GM21825 (cell line): ENCODE results near the gene CACNA1C.

Source experiments
- ATAC-seq: cut with Tn5 transposase; IDR thresholded peaks from one replicate; pipeline ENCODE4 v1.9.1; 2021; ENCODE audit warnings: mild to moderate bottlenecking, moderate library complexity; ENCODE audit not compliant: unreplicated experiment

The CACNA1C gene

DNA sequence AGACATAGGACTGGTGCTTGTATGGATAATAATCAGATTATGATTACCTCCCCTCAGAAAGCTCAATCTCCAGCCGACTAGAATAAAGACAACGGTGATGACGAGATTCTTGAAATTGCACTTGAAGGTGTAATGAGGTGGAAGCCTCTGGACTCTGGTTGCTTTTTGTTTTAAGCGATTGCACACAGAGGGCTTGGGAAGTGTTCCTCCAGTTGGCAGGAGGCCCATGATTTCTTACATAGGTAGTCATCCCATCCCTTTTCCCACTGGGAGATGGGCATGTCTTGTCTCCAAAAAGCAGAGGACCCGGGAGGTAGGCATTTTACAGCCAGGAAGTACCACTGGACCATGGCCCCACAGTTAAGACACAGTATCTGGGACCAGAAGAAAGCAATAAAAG is 576.3 kb downstream of the CACNA1C start:
- no peak for ATAC-seq

DNA sequence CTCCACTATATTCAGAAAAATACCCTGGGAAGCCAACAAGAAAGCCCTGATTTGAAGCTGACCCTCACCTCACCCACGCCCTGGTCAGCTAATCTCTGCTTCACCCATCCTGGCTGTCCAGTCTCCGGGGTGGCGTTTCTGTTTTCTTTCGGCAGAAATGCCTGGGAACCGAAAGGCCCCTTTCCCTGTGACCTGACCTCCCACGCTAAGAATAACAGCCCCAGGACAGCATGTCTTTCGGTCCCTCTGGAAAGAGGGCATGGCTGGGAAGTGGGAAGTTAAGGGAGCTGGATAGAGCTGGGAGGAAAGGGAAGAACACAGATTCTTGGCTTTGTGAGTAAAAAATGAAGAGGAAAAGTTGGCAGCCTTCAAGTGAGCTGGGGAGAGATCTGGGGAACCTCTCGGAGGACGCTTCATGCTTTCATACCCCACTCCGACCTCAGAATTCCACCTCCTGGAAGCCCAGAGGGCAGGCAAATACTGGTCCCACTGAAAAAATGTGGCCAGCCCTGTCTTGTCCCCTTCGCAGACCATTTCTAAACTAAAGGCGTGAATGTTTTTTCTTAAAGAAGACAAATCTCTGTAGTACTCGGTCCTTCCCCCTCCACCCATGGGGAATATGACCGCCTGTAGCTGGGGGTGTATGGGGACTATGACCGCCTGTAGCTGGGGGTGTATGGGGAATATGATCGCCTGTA is 579.0 kb downstream of the CACNA1C start:
- no peak for ATAC-seq

DNA sequence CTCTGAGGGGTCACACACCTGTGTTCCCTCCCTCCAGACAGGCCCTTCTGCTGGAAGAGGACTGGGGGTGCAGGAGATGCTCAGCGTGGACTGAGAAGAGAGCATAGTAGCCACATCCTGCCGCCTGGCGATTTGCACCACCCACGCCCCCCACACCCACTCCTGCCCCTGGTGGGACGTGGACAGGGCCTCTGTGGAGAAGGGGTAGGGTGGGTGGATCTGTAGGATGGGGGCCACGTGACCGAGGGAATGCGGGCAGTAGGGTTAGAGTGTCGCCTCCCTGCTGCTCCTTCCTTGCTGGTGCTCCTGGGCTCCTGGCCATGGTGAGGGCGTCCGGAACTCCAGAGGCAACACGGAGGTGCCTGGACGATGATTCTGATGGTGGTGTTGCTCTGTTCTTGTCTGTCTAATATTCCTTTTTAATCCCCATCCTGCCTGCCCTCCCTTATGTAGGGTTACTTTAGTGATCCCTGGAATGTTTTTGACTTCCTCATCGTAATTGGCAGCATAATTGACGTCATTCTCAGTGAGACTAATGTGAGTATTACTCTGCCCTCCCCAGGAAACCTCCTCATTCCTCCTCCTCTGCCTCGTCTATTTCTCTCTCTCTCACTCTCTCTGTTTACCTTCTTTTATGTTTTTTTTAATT is 580.5 kb downstream of the CACNA1C start:
- no peak for ATAC-seq

DNA sequence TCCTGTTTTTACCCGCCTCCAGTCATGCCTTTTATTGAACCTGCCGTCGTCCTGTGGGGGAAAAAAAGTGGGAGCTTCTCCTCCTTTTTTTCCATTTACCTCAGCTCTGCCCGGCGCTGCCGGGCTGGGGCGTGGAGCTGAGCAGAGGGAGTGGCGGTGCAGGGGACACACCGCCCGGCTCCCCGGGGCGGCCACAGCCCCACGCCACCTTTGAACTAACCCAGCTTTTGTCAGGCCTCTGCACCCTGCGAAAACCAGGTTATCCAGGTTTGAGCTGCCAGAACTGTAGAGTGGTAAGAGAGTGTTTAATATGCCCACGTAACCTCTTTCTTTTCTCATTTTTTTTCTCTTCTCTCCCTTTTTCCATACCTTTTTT is 581.0 kb downstream of the CACNA1C start:
- ATAC-seq, result no peak

DNA sequence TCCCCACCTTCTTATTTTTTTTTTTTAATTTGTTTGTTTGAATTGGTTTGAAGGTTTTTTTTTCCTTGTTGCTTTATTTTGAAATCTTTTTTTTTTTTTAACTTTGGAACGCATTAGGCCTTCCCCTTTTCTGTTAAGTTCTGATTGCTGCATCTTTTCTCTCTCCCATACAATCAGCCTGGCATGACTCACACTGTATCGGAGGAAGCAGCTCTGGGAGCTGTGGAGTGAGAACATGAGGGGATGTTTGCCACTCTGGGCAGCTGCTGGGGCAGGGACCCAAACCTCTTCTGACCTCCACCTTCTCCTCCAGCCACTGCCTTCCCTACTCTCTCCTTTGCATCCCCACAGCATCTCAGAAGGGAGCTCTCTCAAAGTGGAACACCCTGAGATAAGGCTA is 581.7 kb downstream of the CACNA1C start:
- ATAC-seq, result no peak

DNA sequence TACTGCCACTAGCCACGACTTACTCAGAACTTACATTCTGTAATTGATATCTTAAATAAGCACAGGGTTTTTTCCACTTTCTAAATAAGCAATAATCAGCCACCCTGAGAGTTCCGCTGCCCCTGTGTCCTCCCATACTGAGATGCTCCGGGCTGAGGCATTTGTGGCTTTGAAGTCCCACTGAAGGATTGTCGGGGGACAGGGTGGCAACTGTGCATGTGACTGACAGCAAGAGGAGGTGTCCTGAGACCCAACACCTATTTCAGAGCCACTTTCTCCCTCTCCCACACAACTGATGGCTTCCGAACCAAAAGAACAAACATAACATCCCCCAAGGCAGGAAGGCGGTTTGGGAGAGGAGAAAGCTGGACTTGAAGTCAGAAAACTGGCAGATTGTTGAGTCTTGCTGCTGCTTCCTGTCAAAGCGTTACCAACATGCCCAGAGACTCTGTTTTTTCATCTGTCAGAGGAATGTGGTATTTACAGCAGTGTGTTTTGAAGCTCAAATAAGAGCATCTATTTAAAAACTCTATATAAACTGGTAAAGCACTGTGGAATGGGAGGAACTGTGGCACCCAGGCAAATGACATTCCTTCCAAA is 584.1 kb downstream of the CACNA1C start:
- ATAC-seq, result no peak

DNA sequence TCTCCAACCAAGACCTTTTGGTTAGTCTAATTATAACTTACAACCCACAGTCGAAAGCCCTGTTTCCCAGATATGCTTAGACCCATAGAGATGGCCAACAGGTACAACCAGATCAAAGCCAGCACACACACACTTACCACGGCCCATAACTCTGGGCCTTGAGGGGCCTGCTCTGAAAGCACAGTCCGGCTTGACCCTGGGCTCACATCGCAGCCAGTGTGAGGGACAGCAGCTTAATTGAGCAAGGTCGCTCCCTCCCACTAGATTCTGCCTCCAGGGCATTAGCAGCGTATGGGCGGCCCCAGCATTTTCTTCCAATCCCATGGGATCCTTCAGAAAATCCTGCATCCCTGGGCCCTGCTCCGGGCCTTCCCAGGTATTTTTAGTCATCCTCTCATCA is 584.6 kb downstream of the CACNA1C start:
- ATAC-seq, result no peak

DNA sequence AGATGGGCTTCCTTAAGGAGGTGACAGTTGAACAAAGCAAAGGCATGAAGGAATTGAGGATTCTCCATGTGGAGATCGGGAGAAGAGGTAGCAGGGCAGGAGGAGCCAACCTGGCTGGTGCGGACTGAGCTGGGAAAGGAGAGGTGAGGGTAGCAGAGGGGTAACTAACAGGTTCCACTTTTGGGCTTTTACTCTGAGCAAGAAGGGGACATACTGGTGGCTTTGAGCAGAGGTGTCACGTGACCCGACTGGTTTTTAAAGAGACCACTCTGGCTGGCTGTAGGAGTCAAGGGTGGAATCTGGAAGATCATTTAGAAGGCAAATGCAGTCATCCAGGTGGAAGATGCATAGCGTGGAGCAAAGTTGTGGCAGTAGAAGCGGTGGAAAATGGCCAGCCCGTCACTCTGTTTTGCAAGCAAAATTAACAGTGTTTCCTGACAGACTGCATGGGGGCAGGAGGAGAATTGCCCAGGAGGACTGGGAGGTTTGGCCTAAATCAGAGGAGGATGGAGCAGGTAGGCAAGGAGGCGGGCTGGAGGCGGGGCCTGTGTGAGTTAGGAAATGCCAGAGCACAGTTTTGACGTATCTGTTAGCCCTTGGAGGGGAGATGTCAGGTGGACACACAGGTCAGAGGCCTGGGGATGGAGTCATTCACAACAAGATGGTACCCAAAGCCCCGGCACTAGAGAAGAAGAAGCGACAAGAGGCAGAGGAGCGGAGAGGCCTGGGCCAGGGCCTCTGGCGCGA is 585.7 kb downstream of the CACNA1C start:
- ATAC-seq, result no peak

DNA sequence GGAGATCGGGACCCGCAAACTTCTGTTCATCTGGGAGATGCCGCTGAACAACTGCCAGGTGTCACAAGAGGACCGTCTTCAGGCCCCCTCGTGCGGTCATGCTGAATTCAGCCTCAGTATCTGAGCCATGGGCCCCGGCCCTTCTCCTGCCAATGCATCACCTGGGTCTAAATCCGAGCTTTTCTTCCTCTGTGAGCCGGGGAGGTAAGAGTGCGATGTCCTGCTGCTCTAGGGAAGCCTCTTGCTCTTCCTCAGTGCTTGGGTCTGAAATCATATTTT is 586.2 kb downstream of the CACNA1C start:
- no peak for ATAC-seq

DNA sequence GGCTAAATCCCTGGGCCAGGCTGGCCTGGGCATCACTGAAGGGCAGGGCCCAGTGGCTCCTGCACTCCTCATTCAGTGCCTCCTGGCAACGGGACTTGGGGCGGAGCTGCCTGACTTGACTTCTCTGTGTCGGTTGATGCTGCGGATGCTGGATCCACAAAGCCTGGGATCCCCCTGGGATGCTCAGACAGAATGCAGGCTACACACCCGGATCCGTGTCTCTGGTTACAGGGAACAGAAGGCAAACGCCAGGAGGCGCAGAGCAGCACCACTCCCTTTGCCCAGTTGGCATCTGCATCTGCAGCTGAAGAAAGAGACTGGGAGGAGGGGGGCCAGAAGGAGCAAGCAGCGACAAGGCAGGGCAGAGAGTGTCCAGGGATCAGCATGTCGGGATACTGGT is 587.5 kb downstream of the CACNA1C start:
- no peak for ATAC-seq

DNA sequence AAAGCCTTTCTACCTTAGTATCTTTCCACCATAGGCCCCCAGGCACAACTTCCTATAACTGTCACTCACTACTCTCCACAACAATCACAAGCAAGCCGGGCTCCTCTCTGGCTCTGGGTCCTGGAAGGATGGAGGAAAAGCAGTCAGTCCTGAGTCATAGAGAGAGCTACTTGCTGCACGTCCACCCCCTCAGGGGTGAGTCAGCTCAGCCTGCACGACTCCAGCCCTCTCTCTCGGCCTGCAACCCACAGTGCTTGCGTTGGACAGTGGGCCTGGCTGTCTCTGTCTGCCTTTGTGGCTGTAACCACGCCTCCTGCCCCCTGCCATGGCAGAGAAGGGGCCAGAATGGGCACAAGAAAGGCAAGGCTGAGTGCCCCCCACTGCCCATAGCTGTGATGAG is 587.9 kb downstream of the CACNA1C start:
- ATAC-seq, result no peak

DNA sequence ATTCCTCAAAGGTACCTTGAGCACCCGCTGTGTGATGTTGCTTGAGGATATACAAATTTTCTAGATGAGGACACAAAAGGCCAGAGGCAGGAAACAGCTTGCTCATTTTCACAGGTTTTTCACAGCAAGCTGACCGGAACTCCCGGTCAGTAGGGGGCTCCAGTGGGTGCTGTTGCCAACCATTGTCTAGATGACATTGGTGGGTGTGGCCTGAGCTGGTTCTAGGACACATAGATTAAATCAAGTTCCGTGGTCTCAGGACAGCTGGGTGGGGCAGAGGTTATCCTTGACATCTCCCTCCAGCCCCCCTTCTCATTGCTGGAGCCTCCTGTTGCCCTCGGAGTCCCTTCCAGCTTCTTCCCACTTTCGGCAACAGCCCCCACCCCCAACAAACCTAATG is 588.4 kb downstream of the CACNA1C start:
- ATAC-seq, result no peak

DNA sequence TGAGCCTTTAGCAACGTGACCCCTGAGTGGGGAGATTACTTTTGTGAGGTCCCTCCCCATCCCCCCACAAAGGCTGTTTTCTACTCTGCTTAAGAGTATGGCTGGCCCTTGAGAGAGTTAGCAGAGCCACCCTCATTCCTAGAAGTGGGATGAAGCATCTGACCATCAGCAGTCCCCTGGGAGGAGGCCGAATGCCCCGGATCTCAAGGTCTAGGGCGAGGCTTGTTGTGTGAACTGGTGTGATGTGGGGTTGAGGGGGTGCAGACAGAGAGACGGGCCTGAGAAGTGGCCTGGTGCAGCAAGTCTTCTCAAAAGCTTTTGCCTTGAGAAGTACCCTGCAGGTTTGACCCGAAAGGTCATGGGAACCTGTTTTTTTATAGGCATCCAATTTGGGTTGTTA is 589.0 kb downstream of the CACNA1C start:
- ATAC-seq, result no peak

DNA sequence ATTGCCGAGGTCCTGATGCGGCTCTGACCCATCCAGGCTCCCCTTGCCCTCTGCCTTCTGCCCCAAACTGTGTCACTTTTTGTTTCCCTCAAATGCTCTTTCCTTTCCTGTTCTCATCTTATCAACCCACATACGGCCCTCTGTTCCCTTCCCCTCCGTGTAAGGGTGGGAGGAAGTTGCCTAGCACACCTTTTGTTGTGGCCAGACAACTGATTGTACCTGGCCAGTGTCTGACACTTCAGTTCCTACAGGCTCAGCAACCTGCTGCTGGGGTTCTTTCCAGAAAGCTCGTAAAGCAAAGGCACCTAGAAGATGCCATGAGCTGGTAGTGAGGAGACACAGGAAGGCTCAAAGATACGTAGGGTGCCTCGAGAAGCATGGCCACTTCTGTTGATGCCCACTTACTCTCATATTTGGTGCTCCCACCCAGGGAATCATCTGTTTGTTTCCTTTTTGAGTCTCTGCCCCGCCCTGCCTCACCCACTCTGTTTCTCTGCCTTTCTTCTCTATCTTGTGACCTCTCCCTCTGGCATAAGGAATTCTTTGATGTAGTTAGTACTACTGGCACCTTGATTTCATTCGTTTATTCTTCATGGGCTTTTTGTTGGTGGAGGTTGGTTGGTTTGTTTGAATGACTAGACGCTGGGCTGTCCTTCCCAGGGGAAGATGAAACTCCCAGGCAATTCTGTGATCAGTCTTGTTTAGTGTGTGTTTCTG is 589.5 kb downstream of the CACNA1C start:
- ATAC-seq, result no peak

DNA sequence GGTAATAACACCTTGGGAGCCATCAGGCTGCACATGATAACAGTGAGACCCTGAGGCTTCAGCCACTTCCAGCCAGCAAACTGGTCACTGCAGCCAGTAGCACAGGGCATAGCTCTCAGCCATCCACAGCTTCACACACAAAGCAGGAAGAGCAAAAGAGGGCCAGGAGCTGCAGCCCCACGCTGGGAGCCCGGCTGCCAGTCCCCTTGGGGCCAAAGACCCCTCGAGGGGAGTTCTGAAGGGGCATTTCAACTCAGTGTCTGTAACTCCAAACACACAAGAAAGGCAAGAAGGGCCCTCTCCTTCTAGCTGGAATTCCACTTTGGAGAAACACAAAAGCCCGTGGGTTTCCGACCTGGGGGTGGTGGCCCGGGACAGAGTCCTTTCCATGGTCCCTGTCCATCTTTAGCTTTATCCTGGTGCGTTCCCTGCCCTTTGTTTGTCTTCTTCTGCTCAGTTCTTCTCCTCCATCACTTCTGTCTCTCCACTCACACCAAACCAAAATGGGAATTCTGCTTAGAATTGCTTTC is 590.2 kb downstream of the CACNA1C start:
- ATAC-seq, result no peak

DNA sequence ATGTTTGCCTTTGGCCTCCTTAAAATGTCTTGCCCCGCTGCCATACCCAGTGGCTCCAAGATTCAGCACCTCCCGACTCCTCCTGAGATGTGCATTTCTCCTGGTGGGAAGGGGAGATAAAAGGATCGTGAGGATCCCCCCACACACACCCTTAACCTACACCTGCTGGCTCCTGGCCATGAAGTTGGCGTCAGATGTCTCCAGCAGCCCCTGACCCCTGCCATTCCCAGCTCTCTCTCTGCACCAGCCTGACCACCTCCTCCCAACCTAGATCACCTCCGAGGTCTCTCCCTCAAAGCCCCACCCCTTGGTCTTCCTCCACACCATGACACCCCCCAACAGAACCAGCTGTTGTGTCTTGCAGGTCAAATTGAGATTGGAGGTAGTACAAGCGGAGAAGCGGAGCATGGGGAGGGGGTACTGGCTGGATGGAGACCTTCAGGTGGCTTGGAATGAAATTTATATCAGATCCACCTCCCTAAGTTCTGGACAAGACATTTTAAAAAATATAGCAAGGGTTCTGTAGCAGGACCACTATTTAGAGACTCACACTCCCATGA is 590.9 kb downstream of the CACNA1C start:
- no peak for ATAC-seq

DNA sequence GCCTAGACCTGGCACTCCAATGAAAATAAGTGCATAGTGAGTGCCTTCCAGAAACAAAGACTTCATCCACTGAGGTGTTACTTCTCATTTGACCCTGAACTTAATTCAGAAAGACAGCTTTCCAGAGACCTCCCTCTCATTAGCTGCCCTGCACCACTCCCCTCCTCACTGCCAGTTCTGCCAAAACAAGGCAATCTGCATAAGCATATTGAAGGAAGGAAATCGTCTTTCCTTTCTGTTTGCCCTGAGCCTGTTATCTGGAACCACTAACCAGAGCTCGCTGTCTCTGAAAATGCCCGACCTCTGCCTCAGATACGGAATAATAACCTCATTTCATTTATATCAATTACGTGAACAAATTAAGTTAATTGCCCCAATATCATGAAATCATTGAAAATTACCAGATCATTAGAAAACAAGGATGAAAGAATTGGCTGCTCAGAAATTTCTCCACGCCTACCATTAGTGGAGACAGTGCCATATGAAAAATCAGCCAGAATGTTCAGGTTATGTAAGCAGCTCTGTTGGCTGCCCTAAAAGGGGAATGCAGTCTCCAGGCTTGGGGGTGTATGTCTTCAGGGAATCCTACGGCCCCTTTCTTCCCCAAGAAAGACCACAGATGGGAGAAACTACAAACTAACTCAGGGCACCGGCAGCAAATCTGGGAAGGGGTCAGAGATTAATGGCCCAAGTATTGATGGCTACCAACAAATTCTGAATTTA is 592.1 kb downstream of the CACNA1C start:
- ATAC-seq, result no peak

DNA sequence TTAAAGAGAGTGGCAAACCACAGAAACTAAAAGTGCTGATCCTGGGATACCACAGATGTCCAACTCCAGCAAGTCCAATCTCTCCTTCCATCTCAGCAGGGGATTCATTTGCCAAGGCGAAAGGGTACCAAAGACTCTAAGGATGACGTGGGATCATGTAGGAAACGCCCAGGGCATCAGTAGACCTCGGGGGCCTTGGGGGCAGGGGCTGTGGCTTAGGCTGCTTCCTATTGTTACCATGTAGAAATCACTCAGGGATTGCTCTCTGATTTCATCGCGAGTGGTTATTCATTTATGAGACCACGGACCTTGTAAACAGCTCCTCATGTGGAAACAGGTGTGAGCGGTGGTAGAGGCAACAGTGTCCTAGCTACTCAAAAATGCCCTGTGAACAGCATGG is 592.7 kb downstream of the CACNA1C start:
- no peak for ATAC-seq

DNA sequence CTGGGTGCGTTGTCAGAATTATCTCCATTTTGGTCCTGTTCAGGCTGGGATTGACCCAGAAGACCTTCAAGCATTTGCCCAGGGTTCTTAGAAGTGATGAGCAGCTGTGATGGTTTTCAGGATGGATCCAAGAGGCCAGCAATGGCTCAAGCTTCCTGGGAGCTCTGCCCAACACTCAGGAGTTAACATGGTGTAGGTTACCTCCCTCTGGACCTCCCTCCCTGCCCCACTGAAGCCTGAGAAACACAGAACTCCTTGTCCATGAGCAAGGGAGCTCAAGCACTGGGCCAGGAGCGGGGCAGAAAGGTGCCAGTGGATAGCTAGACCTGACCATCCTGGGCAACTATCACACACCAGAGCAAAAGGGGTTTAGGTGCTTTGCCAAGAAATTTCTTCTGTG is 593.6 kb downstream of the CACNA1C start:
- no peak for ATAC-seq

DNA sequence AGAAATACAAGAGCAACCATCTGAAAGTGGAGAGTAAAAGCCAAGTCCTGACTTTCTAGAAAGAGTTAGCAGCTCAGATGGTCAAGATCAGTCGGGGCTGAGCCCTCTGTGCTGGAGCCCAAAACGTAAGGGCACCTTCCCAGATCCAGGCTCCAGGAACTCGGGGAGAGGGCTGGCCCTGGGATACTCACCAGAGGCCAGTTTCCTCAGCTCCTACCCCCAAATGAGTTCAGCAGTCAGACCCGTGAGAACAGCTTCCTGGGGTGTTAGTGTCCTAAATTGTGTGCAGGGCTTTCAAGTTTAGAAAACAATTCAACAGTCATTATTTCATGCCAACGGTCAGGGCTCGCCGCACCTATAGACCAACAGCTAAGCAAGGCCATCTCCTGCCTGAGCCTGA is 594.4 kb downstream of the CACNA1C start:
- ATAC-seq, result no peak
